Gastroesophageal sphincter (tissue), 4 donors: ENCODE data around the gene GLT8D2. TPM values are rescaled to one million over a fixed set of nuclear protein-coding genes. Genes with fewer than 3 reads are reported as not detected.

Experiments used
- ATAC-seq: fragments of 150-250 bp; one replicate; pipeline ENCODE4 v1.9.1; 2016; ENCODE audit warnings: mild to moderate bottlenecking, moderate library complexity
- H3K27ac ChIP-seq, 4 donors: fragments of 200-600 bp; sonication (generic) in 3 of 4; 1 replicate in 3 of 4; 2 replicates in 1 of 4; pipeline ENCODE4 v1.5.1; 2016 to 2019
- H3K27me3 ChIP-seq: fragments of 200-600 bp; sonication (generic); one replicate; pipeline ENCODE4 v1.5.1; 2019
- H3K36me3 ChIP-seq, 2 donors: fragments of 200-600 bp; sonication (generic); one replicate each; pipeline ENCODE4 v1.5.1; 2019; ENCODE audit warnings: control low read depth in 1 of 2
- H3K4me1 ChIP-seq, 3 donors: fragments of 200-600 bp; sonication (generic); 1 replicate in 2 of 3; 2 replicates in 1 of 3; pipeline ENCODE4 v1.5.1; 2016 to 2019; ENCODE audit warnings: control low read depth in 2 of 3
- H3K4me3 ChIP-seq, 2 donors: fragments of 200-600 bp; sonication (generic); one replicate each; pipeline ENCODE4 v1.5.1; 2019; ENCODE audit warnings: mild to moderate bottlenecking in 1 of 2, moderate library complexity in 1 of 2
- H3K9me3 ChIP-seq, 3 donors: fragments of 200-600 bp; sonication (generic); one replicate each; pipeline ENCODE4 v1.5.1; 2017 to 2019; ENCODE audit warnings: control low read depth in 2 of 3
- EP300 ChIP-seq: sonication (generic); formaldehyde crosslinking; IDR thresholded peaks from one replicate; pipeline ENCODE4 v1.6.1; 2017; ENCODE audit warnings: antibody characterized with exemption, mild to moderate bottlenecking
- POLR2A ChIP-seq, 2 donors: fragments of 450-650 bp; IDR thresholded peaks; one replicate each; pipeline ENCODE4 v1.6.1; 2017; ENCODE audit warnings: antibody characterized with exemption in 2 of 2, mild to moderate bottlenecking in 2 of 2, moderate library complexity in 1 of 2
- POLR2AphosphoS5 ChIP-seq: sonication (generic); formaldehyde crosslinking; IDR thresholded peaks from one replicate; pipeline ENCODE4 v1.6.1; 2017; ENCODE audit warnings: antibody characterized with exemption
- whole genome bisulfite sequencing, 2 donors: methylation state at CpG; one replicate each; pipeline ENCODE4 v1.1.5; 2018; ENCODE audit warnings: low coverage in 1 of 2; 5-methylcytosine and 5-hydroxymethylcytosine counted together
- total RNA-seq, 4 donors: library from RNA; depleted of rRNA; stranded (reverse); fragments of >200 nt; gene quantifications; one replicate each; pipeline ENCODE4 v1.1.0, GENCODE V29; 2016
- TF ChIP-seq, protein P1 (sequence below), 4 experiments: fragments of 200-600 bp in 2 of 4; fragments of 450-650 bp in 2 of 4; sonication (generic) in 1 of 4; IDR thresholded peaks; one replicate each; pipeline ENCODE4 v1.5.1; 2017 to 2019; ENCODE audit warnings: antibody characterized with exemption in 4 of 4, mild to moderate bottlenecking in 2 of 4, moderate library complexity in 2 of 4

GLT8D2 gene
- total RNA-seq, 4 donors from 2014 or later, result 6.9 to 20.2 (median 14.2) TPM

- Histone ChIP-seq H3K27me3 (no peaks in the 10 kb centered on the region), H3K27ac (no peak overlapping the region), H3K9me3 (no peaks in the 10 kb centered on the region), H3K4me3 (no peak overlapping the region), H3K36me3 (peaks cover 16 to 99% of the 10 kb centered on the region in 2 donors), H3K4me1 (no peaks in the 10 kb centered on the region)
- 58 to 87% methylated on average over 2 to 6 of the region's 7 CpGs for WGBS, 2 donors
- TF ChIP-seq POLR2AphosphoS5, result no peak
- no peak for TF ChIP-seq EP300
- TF ChIP-seq, protein P1, sequence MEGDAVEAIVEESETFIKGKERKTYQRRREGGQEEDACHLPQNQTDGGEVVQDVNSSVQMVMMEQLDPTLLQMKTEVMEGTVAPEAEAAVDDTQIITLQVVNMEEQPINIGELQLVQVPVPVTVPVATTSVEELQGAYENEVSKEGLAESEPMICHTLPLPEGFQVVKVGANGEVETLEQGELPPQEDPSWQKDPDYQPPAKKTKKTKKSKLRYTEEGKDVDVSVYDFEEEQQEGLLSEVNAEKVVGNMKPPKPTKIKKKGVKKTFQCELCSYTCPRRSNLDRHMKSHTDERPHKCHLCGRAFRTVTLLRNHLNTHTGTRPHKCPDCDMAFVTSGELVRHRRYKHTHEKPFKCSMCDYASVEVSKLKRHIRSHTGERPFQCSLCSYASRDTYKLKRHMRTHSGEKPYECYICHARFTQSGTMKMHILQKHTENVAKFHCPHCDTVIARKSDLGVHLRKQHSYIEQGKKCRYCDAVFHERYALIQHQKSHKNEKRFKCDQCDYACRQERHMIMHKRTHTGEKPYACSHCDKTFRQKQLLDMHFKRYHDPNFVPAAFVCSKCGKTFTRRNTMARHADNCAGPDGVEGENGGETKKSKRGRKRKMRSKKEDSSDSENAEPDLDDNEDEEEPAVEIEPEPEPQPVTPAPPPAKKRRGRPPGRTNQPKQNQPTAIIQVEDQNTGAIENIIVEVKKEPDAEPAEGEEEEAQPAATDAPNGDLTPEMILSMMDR (IDR thresholded peaks at IDR 0.05), result no peak
- TF ChIP-seq POLR2A (IDR thresholded peaks at IDR 0.05), result no peak
- ATAC-seq, result no peak
Measured at GRCh38 chr12:103947871-103948555, 102.0 kb downstream of the GLT8D2 start.

DNA sequence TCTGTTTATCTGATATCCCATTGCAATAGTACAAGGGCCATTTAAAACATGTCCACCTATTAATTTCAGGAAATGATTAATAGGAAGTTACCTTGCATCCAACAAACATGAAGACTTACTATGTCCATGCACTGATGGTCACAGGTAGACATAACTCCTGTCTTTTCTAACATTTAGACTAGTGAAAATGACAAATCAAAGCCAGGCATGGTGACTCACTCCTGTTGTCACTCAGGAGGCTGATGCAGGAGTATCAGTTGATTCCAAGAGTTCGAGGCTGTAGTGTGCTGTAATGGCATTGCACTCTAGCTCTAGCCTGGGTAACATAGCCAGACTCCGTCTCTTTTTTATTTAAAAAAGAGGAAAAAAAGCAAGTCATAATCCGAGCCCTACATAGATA is 105.0 kb downstream of the GLT8D2 start:
- Histone ChIP-seq H3K27ac (no peak overlapping the region), H3K4me1 (no peaks in the 10 kb centered on the region), H3K27me3 (no peaks in the 10 kb centered on the region), H3K9me3 (no peaks in the 10 kb centered on the region), H3K4me3 (no peak overlapping the region), H3K36me3 (peaks cover 30 to 99% of the 10 kb centered on the region in 2 donors)
- ATAC-seq, result no peak
- WGBS, 2 donors, result 14 to 81% methylated on average over 1 to 3 of the region's 3 CpGs
- no peak for TF ChIP-seq POLR2AphosphoS5
- TF ChIP-seq, protein P1 (IDR thresholded peaks at IDR 0.05), result no peak
- no peak for TF ChIP-seq EP300
- TF ChIP-seq POLR2A (IDR thresholded peaks at IDR 0.05), result no peak

Other genes starting within 250 kb of the GLT8D2 start
- 100 to 1,000 TPM in 3 of 4 donors, 10 to 100 TPM in 1; 64.5 to 185 (median 131) TPM for gene NT5DC3, start 209.0 kb downstream of the GLT8D2 start, total RNA-seq
- 100 to 1,000 TPM; 137 to 334 (median 231) TPM for gene HSP90B1, start 119.8 kb downstream of the GLT8D2 start, total RNA-seq
- 10 to 100 TPM; 12.5 to 30.4 (median 21.3) TPM for gene TDG, start 84.3 kb downstream of the GLT8D2 start, total RNA-seq
- 10 to 100 TPM; 29.0 to 54.5 (median 36.1) TPM for gene HCFC2, start 14.3 kb upstream of the GLT8D2 start, total RNA-seq
- 100 to 1,000 TPM in 1 of 4 donors, 10 to 100 TPM in 3; 63.7 to 112 (median 78.7) TPM for gene NFYB, start 88.0 kb upstream of the GLT8D2 start, total RNA-seq
- 100 to 1,000 TPM; 230 to 458 (median 305) TPM for gene TXNRD1, start 165.6 kb upstream of the GLT8D2 start, total RNA-seq